Stomach smooth muscle (tissue), 2 donors: ENCODE measurements around the gene RTN4.
A peak's percentile ranks its signal among the peaks of the same experiment; 100 is the strongest.

Source experiments
- H3K27ac ChIP-seq: one replicate; pipeline ENCODE4 v1.7.0; 2013; ENCODE audit warnings: mild to moderate bottlenecking, low read length, inconsistent platforms
- H3K27me3 ChIP-seq, 2 donors: one replicate each; pipeline ENCODE4 v1.7.0; 2013; ENCODE audit warnings: low read length in 2 of 2; ENCODE audit not compliant: insufficient read depth in 2 of 2, control insufficient read depth in 1 of 2
- H3K36me3 ChIP-seq, 2 donors: one replicate each; pipeline ENCODE4 v1.7.0; 2013; ENCODE audit warnings: low read length in 2 of 2; ENCODE audit not compliant: control insufficient read depth in 2 of 2, insufficient read depth in 2 of 2
- H3K4me1 ChIP-seq: one replicate; pipeline ENCODE4 v1.7.0; 2013; ENCODE audit warnings: low read length; ENCODE audit not compliant: control insufficient read depth, insufficient read depth
- H3K4me3 ChIP-seq, 2 donors: one replicate each; pipeline ENCODE4 v1.7.0; 2013; ENCODE audit warnings: low read length in 2 of 2
- H3K9ac ChIP-seq, 2 donors: one replicate each; pipeline ENCODE4 v1.7.0; 2013; ENCODE audit warnings: low read length in 2 of 2, mild to moderate bottlenecking in 1 of 2
- H3K9me3 ChIP-seq, 2 donors: one replicate each; pipeline ENCODE4 v1.7.0; 2013; ENCODE audit warnings: low read length in 2 of 2; ENCODE audit not compliant: control insufficient read depth in 2 of 2
- donor health status: healthy.
- donor health status: Pancreatic carcinoma.

Gene RTN4

GRCh38 chr2:54948120-54948519, 102.1 kb downstream of the RTN4 start:
- H3K9ac ChIP-seq, result no peak overlapping the region
- H3K4me1 ChIP-seq, result peaks cover 9% of the 10 kb centered on the region
- no peak overlapping the region for H3K4me3 ChIP-seq
- no peak overlapping the region for H3K27ac ChIP-seq
- H3K9me3 ChIP-seq, result no peaks in the 10 kb centered on the region
- H3K36me3 ChIP-seq, result no peaks in the 10 kb centered on the region
- H3K27me3 ChIP-seq, result no peaks in the 10 kb centered on the region

GRCh38 chr2:54947646-54948045, 102.6 kb downstream of the RTN4 start:
- H3K9me3 ChIP-seq, result no peaks in the 10 kb centered on the region
- no peak overlapping the region for H3K9ac ChIP-seq
- H3K27ac ChIP-seq, result no peak overlapping the region
- no peaks in the 10 kb centered on the region for H3K27me3 ChIP-seq
- H3K36me3 ChIP-seq, result no peaks in the 10 kb centered on the region
- H3K4me3 ChIP-seq, result no peak overlapping the region
- peaks cover 9% of the 10 kb centered on the region for H3K4me1 ChIP-seq

GRCh38 chr2:54947136-54947535, 103.1 kb downstream of the RTN4 start:
- Histone ChIP-seq H3K36me3 (no peaks in the 10 kb centered on the region), H3K4me3 (no peak overlapping the region), H3K27ac (no peak overlapping the region), H3K4me1 (peaks cover 9% of the 10 kb centered on the region), H3K9me3 (no peaks in the 10 kb centered on the region), H3K9ac (no peak overlapping the region), H3K27me3 (no peaks in the 10 kb centered on the region)

- H3K4me1 ChIP-seq, result peaks cover 9% of the 10 kb centered on the region
- H3K9me3 ChIP-seq, result no peaks in the 10 kb centered on the region
- no peaks in the 10 kb centered on the region for H3K27me3 ChIP-seq
- no peak overlapping the region for H3K9ac ChIP-seq
- no peak overlapping the region for H3K27ac ChIP-seq
- H3K4me3 ChIP-seq, result no peak overlapping the region
- no peaks in the 10 kb centered on the region for H3K36me3 ChIP-seq
These were observed 103.9 kb downstream of the RTN4 start for GRCh38 chr2:54946220-54946805.

GRCh38 chr2:54945391-54946219, 104.6 kb downstream of the RTN4 start:
- Histone ChIP-seq H3K9me3 (no peaks in the 10 kb centered on the region), H3K36me3 (no peaks in the 10 kb centered on the region), H3K9ac (no peak overlapping the region), H3K27ac (peak overlapping the region; percentile 31), H3K4me1 (peaks cover 9% of the 10 kb centered on the region), H3K27me3 (no peaks in the 10 kb centered on the region), H3K4me3 (no peak overlapping the region)

GRCh38 chr2:54944724-54945326, 105.4 kb downstream of the RTN4 start:
- H3K27ac ChIP-seq, result no peak overlapping the region
- H3K9me3 ChIP-seq, result no peaks in the 10 kb centered on the region
- H3K36me3 ChIP-seq, result no peaks in the 10 kb centered on the region
- peaks cover 9% of the 10 kb centered on the region for H3K4me1 ChIP-seq
- H3K4me3 ChIP-seq, result no peak overlapping the region
- no peak overlapping the region for H3K9ac ChIP-seq
- no peaks in the 10 kb centered on the region for H3K27me3 ChIP-seq

- no peaks in the 10 kb centered on the region for H3K27me3 ChIP-seq
- H3K4me3 ChIP-seq, result no peak overlapping the region
- peaks cover 4 to 5% of the 10 kb centered on the region in 2 donors for H3K9me3 ChIP-seq
- no peak overlapping the region for H3K27ac ChIP-seq
- peaks cover 9% of the 10 kb centered on the region for H3K4me1 ChIP-seq
- H3K9ac ChIP-seq, result no peak overlapping the region
- no peaks in the 10 kb centered on the region for H3K36me3 ChIP-seq
These were observed 107.9 kb downstream of the RTN4 start for GRCh38 chr2:54942373-54942772.

- H3K36me3 ChIP-seq, result no peaks in the 10 kb centered on the region
- H3K27ac ChIP-seq, result no peak overlapping the region
- peaks cover 4 to 5% of the 10 kb centered on the region in 2 donors for H3K9me3 ChIP-seq
- H3K9ac ChIP-seq, result no peak overlapping the region
- H3K4me3 ChIP-seq, result no peak overlapping the region
- H3K27me3 ChIP-seq, result no peaks in the 10 kb centered on the region
- peaks cover 9% of the 10 kb centered on the region for H3K4me1 ChIP-seq
These were observed 108.8 kb downstream of the RTN4 start for GRCh38 chr2:54941248-54941984.

GRCh38 chr2:54940723-54941122, 109.5 kb downstream of the RTN4 start:
- H3K9ac ChIP-seq, result no peak overlapping the region
- H3K4me3 ChIP-seq, result no peak overlapping the region
- no peaks in the 10 kb centered on the region for H3K36me3 ChIP-seq
- H3K4me1 ChIP-seq, result peaks cover 4% of the 10 kb centered on the region
- peaks cover 4 to 5% of the 10 kb centered on the region in 2 donors for H3K9me3 ChIP-seq
- no peak overlapping the region for H3K27ac ChIP-seq
- H3K27me3 ChIP-seq, result no peaks in the 10 kb centered on the region

- no peaks in the 10 kb centered on the region for H3K27me3 ChIP-seq
- H3K9ac ChIP-seq, result no peak overlapping the region
- no peak overlapping the region for H3K4me3 ChIP-seq
- no peaks in the 10 kb centered on the region for H3K4me1 ChIP-seq
- no peak overlapping the region for H3K27ac ChIP-seq
- H3K9me3 ChIP-seq, result peaks cover 4 to 5% of the 10 kb centered on the region in 2 donors
- H3K36me3 ChIP-seq, result no peaks in the 10 kb centered on the region
These were observed 110.7 kb downstream of the RTN4 start for GRCh38 chr2:54939446-54940118.
